Measurements from ENCODE around the gene RNF186.

The RNF186 gene

GRCh38 chr1:19811206-19811851, 3.8 kb downstream of the RNF186 start:
- Histone ChIP-seq H3K9me2 (replicated peaks; ENCODE audit: low read depth, low read length) (no peaks in the 10 kb centered on the region), H3K27me3 (ENCODE audit: insufficient read depth, low read length, poor library complexity, severe bottlenecking) (no peaks in the 10 kb centered on the region), H3K4me2 (ENCODE audit: low read depth, low read length, poor library complexity, severe bottlenecking) (no peak overlapping the region), H2AFZ (ENCODE audit: low read length) (peak overlapping the region; percentile 60; the same call in 1 of the 2 replicates), H3K4me3 (ENCODE audit: low read length, poor library complexity, severe bottlenecking) (no peak overlapping the region), H3K4me1 (ENCODE audit: insufficient read depth, low read length, poor library complexity, severe bottlenecking) (no peaks in the 10 kb centered on the region), H3K9ac (ENCODE audit: low read depth, low read length, poor library complexity, severe bottlenecking) (no peak overlapping the region), H3K79me2 (ENCODE audit: insufficient read depth, low read length) (no peaks in the 10 kb centered on the region), H3F3A (ENCODE audit: low read depth) (no peaks in the 10 kb centered on the region), H4K20me1 (ENCODE audit: insufficient read depth, low read length, poor library complexity, severe bottlenecking) (no peaks in the 10 kb centered on the region), H3K9me3 (ENCODE audit: insufficient read depth, low read depth, low read length) (no peaks in the 10 kb centered on the region), H3K36me3 (ENCODE audit: insufficient read depth, low read length) (no peaks in the 10 kb centered on the region)
- TF ChIP-seq CTCF (conservative IDR thresholded peaks at IDR 0.05; ENCODE audit: low read length) = peak; percentile 80
- no peak for TF ChIP-seq EZH2phosphoT487 (IDR thresholded peaks at IDR 0.05; ENCODE audit: borderline replicate concordance)

- no peaks in the 10 kb centered on the region for H3K4me1 ChIP-seq (ENCODE audit: insufficient read depth, low read length, poor library complexity, severe bottlenecking)
- no peaks in the 10 kb centered on the region for H3F3A ChIP-seq (ENCODE audit: low read depth)
- no peak overlapping the region for H3K4me3 ChIP-seq (ENCODE audit: low read length, poor library complexity, severe bottlenecking)
- no peaks in the 10 kb centered on the region for H3K79me2 ChIP-seq (ENCODE audit: insufficient read depth, low read length)
- no peak overlapping the region for H3K9ac ChIP-seq (ENCODE audit: low read depth, low read length, poor library complexity, severe bottlenecking)
- TF ChIP-seq CTCF (conservative IDR thresholded peaks at IDR 0.05; ENCODE audit: low read length) (no peak), EZH2phosphoT487 (IDR thresholded peaks at IDR 0.05; ENCODE audit: borderline replicate concordance) (no peak)
- H3K36me3 ChIP-seq (ENCODE audit: insufficient read depth, low read length) = no peaks in the 10 kb centered on the region
- no peaks in the 10 kb centered on the region for H3K27me3 ChIP-seq (ENCODE audit: insufficient read depth, low read length, poor library complexity, severe bottlenecking)
- no peaks in the 10 kb centered on the region for H3K9me2 ChIP-seq (replicated peaks; ENCODE audit: low read depth, low read length)
- no peak overlapping the region for H3K4me2 ChIP-seq (ENCODE audit: low read depth, low read length, poor library complexity, severe bottlenecking)
- H2AFZ ChIP-seq (ENCODE audit: low read length) = no peak overlapping the region
- H4K20me1 ChIP-seq (ENCODE audit: insufficient read depth, low read length, poor library complexity, severe bottlenecking) = no peaks in the 10 kb centered on the region
- no peaks in the 10 kb centered on the region for H3K9me3 ChIP-seq (ENCODE audit: insufficient read depth, low read depth, low read length)
These were observed 5.9 kb downstream of the RNF186 start for GRCh38 chr1:19809044-19809750.

GRCh38 chr1:19808351-19808750, 6.7 kb downstream of the RNF186 start:
- Histone ChIP-seq H3K4me3 (ENCODE audit: low read length, poor library complexity, severe bottlenecking) (no peak overlapping the region), H3K79me2 (ENCODE audit: insufficient read depth, low read length) (no peaks in the 10 kb centered on the region), H3K36me3 (ENCODE audit: insufficient read depth, low read length) (no peaks in the 10 kb centered on the region), H3K9me3 (ENCODE audit: insufficient read depth, low read depth, low read length) (no peaks in the 10 kb centered on the region), H3K9ac (ENCODE audit: low read depth, low read length, poor library complexity, severe bottlenecking) (no peak overlapping the region), H4K20me1 (ENCODE audit: insufficient read depth, low read length, poor library complexity, severe bottlenecking) (no peaks in the 10 kb centered on the region), H2AFZ (ENCODE audit: low read length) (no peak overlapping the region), H3K27me3 (ENCODE audit: insufficient read depth, low read length, poor library complexity, severe bottlenecking) (no peaks in the 10 kb centered on the region), H3K4me2 (ENCODE audit: low read depth, low read length, poor library complexity, severe bottlenecking) (no peak overlapping the region), H3K4me1 (ENCODE audit: insufficient read depth, low read length, poor library complexity, severe bottlenecking) (no peaks in the 10 kb centered on the region), H3K9me2 (replicated peaks; ENCODE audit: low read depth, low read length) (no peaks in the 10 kb centered on the region), H3F3A (ENCODE audit: low read depth) (no peaks in the 10 kb centered on the region)
- TF ChIP-seq EZH2phosphoT487 (IDR thresholded peaks at IDR 0.05; ENCODE audit: borderline replicate concordance) (no peak), CTCF (conservative IDR thresholded peaks at IDR 0.05; ENCODE audit: low read length) (no peak)
